Activated CD4-positive, alpha-beta memory T cell treated with anti-CD3 and anti-CD28 coated beads, Interleukin-2, amount 10 ng/mL, durations not matched to agents 7 days and 5 days (primary cell): ENCODE measurements around the gene CXorf38. TPM values are rescaled to one million over a fixed set of nuclear protein-coding genes. Genes with fewer than 3 reads are reported as not detected.

ENCODE experiments used
- CTCF ChIA-PET: fragments of 350-600 bp; sonication (Branson Sonifier 250); formaldehyde crosslinking; loops from one replicate; lab custom pipeline; 2021; ENCODE audit warnings: antibody characterized with exemption, inconsistent platforms; lab: Charles Lee
- POLR2A ChIA-PET: fragments of 350-600 bp; sonication (Branson Sonifier 250); formaldehyde crosslinking; loops from one replicate; lab custom pipeline; 2021; ENCODE audit warnings: antibody characterized with exemption; lab: Charles Lee
- DNase-seq: peaks from one replicate; pipeline ENCODE4 v3.0.0-alpha.2; 2020
- H3K27ac Mint-ChIP-seq: one replicate; pipeline ENCODE4 v1.8.0; 2021; ENCODE audit warnings: mild to moderate bottlenecking, mixed read lengths
- H3K27me3 Mint-ChIP-seq: one replicate; pipeline ENCODE4 v1.8.0; 2021; ENCODE audit warnings: mixed read lengths
- H3K36me3 Mint-ChIP-seq: one replicate; pipeline ENCODE4 v1.8.0; 2021; ENCODE audit warnings: low read depth, mixed read lengths
- H3K4me1 Mint-ChIP-seq: one replicate; pipeline ENCODE4 v1.8.0; 2021; ENCODE audit warnings: mixed read lengths
- H3K4me3 Mint-ChIP-seq: one replicate; pipeline ENCODE4 v1.8.0; 2021; ENCODE audit warnings: mild to moderate bottlenecking, mixed read lengths
- H3K9me3 Mint-ChIP-seq: one replicate; pipeline ENCODE4 v1.8.0; 2021; ENCODE audit warnings: mixed read lengths
- total RNA-seq, 2 experiments: library from RNA; stranded (reverse); gene quantifications; one replicate each; pipeline ENCODE4 v1.2.3, GENCODE V29; 2021

CXorf38 gene
- total RNA-seq: 10 to 100 TPM; 22.8 to 23.2 TPM

- CTCF ChIA-PET: interaction anchor here (1.6 to 2.4 kb wide), 4 partner anchors 103 to 468 kb away, joined by 5 to 10 read pairs (median 7); no protein-coding TSS in a partner anchor
- H3K9me3 Mint-ChIP-seq: no peaks in the 10 kb centered on the region
- POLR2A ChIA-PET: interaction anchor here (1.1 to 2.4 kb wide), 5 partner anchors 67 to 736 kb away, joined by 3 to 14 read pairs (median 7); partner anchors contain the start of genes ATP6AP2, MED14 and USP9X
- DNase-seq: peak; percentile 92
- H3K4me1 Mint-ChIP-seq: peaks cover 19% of the 10 kb centered on the region
- H3K36me3 Mint-ChIP-seq: peaks cover 29% of the 10 kb centered on the region
- no peaks in the 10 kb centered on the region for H3K27me3 Mint-ChIP-seq
- H3K27ac Mint-ChIP-seq: peak within 1 kb of the TSS; percentile 93
- H3K4me3 Mint-ChIP-seq: peak within 1 kb of the TSS; percentile 96
Observed at GRCh38 chrX:40647307-40648197, at the start of gene CXorf38. Gene CXorf38, minus strand, starts transcription at chrX:40647561. Its CDS starts 41 bp downstream, at chrX:40647520.

DNA sequence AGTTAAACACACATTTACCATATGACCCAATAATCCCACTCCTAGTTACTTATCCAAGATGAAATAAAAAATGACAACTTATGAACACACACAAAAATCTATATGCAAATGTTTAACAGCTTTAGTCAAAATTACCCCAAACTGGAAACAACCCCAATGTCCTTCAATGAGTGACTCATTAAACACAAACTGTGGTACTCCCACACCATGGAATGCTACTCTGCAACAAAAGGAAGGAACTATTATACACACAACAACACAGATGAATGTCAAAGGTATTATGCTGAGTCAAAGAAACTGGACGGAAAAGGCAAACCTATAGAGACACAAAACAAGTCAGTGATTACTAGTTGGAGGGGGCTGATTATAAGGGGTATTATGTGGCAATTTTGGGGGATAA is 47.4 kb upstream of the CXorf38 start:
- Mint-ChIP-seq H3K27me3 (no peaks in the 10 kb centered on the region), H3K4me1 (no peaks in the 10 kb centered on the region), H3K27ac (no peak overlapping the region), H3K36me3 (peaks cover 31% of the 10 kb centered on the region), H3K9me3 (no peaks in the 10 kb centered on the region), H3K4me3 (no peak overlapping the region)
- CTCF ChIA-PET: interaction anchor here (0.5 kb wide), 1 partner anchor 119 kb away, joined by 3 read pairs; no protein-coding TSS in a partner anchor
- no peak for DNase-seq
- POLR2A ChIA-PET: no interaction called here

- ChIA-PET POLR2A (no interaction called here), CTCF (interaction anchor here (0.8 kb wide), 1 partner anchor 17 kb away, joined by 3 read pairs; no protein-coding TSS in a partner anchor)
- no peaks in the 10 kb centered on the region for H3K27me3 Mint-ChIP-seq
- DNase-seq: no peak
- H3K27ac Mint-ChIP-seq: no peak overlapping the region
- no peak overlapping the region for H3K4me3 Mint-ChIP-seq
- peaks cover 8% of the 10 kb centered on the region for H3K4me1 Mint-ChIP-seq
- no peaks in the 10 kb centered on the region for H3K9me3 Mint-ChIP-seq
- peaks cover 42% of the 10 kb centered on the region for H3K36me3 Mint-ChIP-seq
Observed at GRCh38 chrX:40688929-40689328, 41.6 kb upstream of the CXorf38 start.

GRCh38 chrX:40687169-40687568 is 39.8 kb upstream of the CXorf38 start:
- ChIA-PET POLR2A (no interaction called here), CTCF (interaction anchor here (1.0 kb wide), 1 partner anchor 107 kb away, joined by 4 read pairs; no protein-coding TSS in a partner anchor)
- no peak overlapping the region for H3K27ac Mint-ChIP-seq
- H3K36me3 Mint-ChIP-seq: peaks cover 36% of the 10 kb centered on the region
- no peak overlapping the region for H3K4me3 Mint-ChIP-seq
- H3K4me1 Mint-ChIP-seq: peaks cover 12% of the 10 kb centered on the region
- H3K9me3 Mint-ChIP-seq: no peaks in the 10 kb centered on the region
- H3K27me3 Mint-ChIP-seq: no peaks in the 10 kb centered on the region
- no peak for DNase-seq

- no peak for DNase-seq
- Mint-ChIP-seq H3K4me3 (no peak overlapping the region), H3K27ac (no peak overlapping the region), H3K4me1 (peaks cover 12% of the 10 kb centered on the region), H3K27me3 (no peaks in the 10 kb centered on the region), H3K36me3 (peaks cover 34% of the 10 kb centered on the region), H3K9me3 (no peaks in the 10 kb centered on the region)
- POLR2A ChIA-PET: no interaction called here
- CTCF ChIA-PET: no interaction called here
Observed at GRCh38 chrX:40685362-40685918, 38.1 kb upstream of the CXorf38 start.

DNA sequence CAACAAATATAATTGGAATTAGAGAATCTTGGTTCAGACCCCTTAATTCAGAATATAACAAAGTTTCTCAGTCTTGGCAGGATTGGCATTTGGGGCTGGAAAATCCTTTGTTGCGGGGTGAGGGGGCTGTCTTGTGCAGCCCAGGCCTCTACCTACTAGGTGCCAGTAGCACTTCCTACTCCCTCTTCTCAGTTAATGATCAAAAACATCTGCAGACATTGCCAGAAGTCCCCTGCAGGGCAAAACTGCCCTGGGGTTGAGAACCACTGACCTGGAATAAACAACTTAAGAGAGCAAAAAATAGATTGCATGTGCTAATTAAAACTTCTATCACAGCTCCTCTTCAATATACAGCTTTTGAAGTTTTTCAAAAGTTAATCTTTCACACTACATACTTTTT is 36.7 kb upstream of the CXorf38 start:
- Mint-ChIP-seq H3K9me3 (no peaks in the 10 kb centered on the region), H3K36me3 (peaks cover 40% of the 10 kb centered on the region), H3K4me3 (no peak overlapping the region), H3K27me3 (no peaks in the 10 kb centered on the region), H3K27ac (no peak overlapping the region), H3K4me1 (peaks cover 12% of the 10 kb centered on the region)
- DNase-seq: no peak
- CTCF ChIA-PET: no interaction called here
- POLR2A ChIA-PET: interaction anchor here (1.1 kb wide), 1 partner anchor 29 kb away, joined by 5 read pairs; no protein-coding TSS in a partner anchor

- no peak for DNase-seq
- H3K27ac Mint-ChIP-seq: no peak overlapping the region
- H3K4me3 Mint-ChIP-seq: no peak overlapping the region
- CTCF ChIA-PET: no interaction called here
- peaks cover 41% of the 10 kb centered on the region for H3K36me3 Mint-ChIP-seq
- H3K27me3 Mint-ChIP-seq: no peaks in the 10 kb centered on the region
- peaks cover 12% of the 10 kb centered on the region for H3K4me1 Mint-ChIP-seq
- no peaks in the 10 kb centered on the region for H3K9me3 Mint-ChIP-seq
- POLR2A ChIA-PET: interaction anchor here (1.1 kb wide), 1 partner anchor 30 kb away, joined by 5 read pairs; no protein-coding TSS in a partner anchor
Observed at GRCh38 chrX:40683245-40683644, 35.9 kb upstream of the CXorf38 start.

- CTCF ChIA-PET: no interaction called here
- POLR2A ChIA-PET: no interaction called here
- H3K27me3 Mint-ChIP-seq: no peaks in the 10 kb centered on the region
- DNase-seq: no peak
- H3K4me3 Mint-ChIP-seq: no peak overlapping the region
- H3K27ac Mint-ChIP-seq: no peak overlapping the region
- peaks cover 35% of the 10 kb centered on the region for H3K36me3 Mint-ChIP-seq
- H3K4me1 Mint-ChIP-seq: no peaks in the 10 kb centered on the region
- no peaks in the 10 kb centered on the region for H3K9me3 Mint-ChIP-seq
Observed at GRCh38 chrX:40671126-40671525, 23.8 kb upstream of the CXorf38 start.

DNA sequence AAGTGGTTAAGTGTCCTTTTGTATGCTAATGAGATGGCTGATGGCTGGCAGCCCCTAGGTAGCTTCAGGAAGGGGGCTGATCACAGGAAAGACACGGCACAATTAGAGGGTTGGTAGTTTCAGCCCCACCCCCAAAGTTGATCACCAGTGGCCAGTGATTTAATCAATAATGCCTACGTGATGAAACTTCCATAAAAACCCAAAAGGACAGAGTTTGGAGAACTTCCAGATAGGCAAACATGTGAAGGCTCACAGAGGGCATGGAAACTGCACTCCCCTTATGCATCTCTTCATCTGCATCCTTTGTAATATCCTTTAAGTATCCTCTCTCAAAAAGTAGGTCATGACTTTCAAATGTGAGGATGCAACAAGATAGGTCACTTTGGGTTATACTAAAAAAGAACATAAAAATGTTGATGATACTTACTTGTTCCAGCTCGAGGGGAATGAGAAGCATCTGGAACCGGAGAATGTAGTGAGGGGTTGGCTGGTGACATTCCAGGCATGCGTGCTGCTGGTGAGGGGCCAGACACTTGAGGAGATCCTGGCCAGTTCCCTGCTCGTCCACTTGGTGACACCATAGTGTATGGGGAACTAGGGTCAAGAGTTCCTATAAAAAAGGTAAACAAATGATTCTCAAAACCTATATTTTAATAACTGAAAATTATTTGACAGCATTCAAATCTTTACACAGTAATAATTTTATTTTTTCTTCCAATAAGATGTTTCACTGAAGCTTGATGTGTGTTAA is 16.7 kb upstream of the CXorf38 start:
- H3K36me3 Mint-ChIP-seq: peaks cover 39% of the 10 kb centered on the region
- ChIA-PET CTCF (interaction anchor here (0.7 to 1.7 kb wide), 2 partner anchors 12 to 30 kb away, joined by 3 to 6 read pairs; no protein-coding TSS in a partner anchor), POLR2A (no interaction called here)
- DNase-seq: no peak
- H3K27ac Mint-ChIP-seq: peak overlapping the region; percentile 56
- H3K9me3 Mint-ChIP-seq: no peaks in the 10 kb centered on the region
- no peak overlapping the region for H3K4me3 Mint-ChIP-seq
- H3K27me3 Mint-ChIP-seq: no peaks in the 10 kb centered on the region
- peaks cover 12% of the 10 kb centered on the region for H3K4me1 Mint-ChIP-seq

DNA sequence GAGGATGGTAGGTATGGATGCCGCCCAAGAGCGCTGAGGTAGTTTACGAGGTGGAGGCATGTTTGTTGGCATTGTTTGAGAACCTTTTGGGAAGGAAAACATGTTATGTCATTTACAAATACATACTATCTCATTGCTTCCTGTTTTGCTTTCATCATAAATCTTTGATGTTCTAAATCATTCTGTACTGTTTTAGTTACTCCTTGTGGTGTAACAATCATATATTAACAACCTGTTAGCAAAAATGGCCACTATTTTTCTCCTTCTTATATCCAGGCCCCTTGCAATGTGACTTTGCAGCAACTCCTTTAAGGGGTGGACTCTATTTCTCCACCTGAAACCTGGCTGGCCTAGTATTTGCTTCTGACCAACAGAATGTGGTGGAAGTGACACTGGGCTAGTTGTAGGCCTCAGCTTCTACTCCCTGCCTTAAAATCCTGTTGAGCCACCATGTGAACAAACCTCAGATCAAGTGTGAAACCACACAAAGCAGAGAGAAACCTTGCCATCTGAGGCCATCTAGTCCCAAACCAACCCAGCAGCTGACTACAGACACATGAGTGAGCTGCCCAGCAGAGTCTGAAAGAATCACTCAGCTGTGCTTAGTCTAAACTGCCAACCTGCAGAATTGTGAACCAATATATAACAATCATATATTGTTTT is 15.8 kb upstream of the CXorf38 start:
- H3K36me3 Mint-ChIP-seq: peaks cover 39% of the 10 kb centered on the region
- H3K4me1 Mint-ChIP-seq: peaks cover 12% of the 10 kb centered on the region
- ChIA-PET POLR2A (no interaction called here), CTCF (interaction anchor here (1.7 kb wide), 1 partner anchor 11 kb away, joined by 6 read pairs; no protein-coding TSS in a partner anchor)
- no peak overlapping the region for H3K4me3 Mint-ChIP-seq
- no peaks in the 10 kb centered on the region for H3K27me3 Mint-ChIP-seq
- H3K9me3 Mint-ChIP-seq: no peaks in the 10 kb centered on the region
- DNase-seq: no peak
- peak overlapping the region; percentile 58 for H3K27ac Mint-ChIP-seq

- CTCF ChIA-PET: no interaction called here
- no peak for DNase-seq
- POLR2A ChIA-PET: no interaction called here
- Mint-ChIP-seq H3K27ac (no peak overlapping the region), H3K27me3 (no peaks in the 10 kb centered on the region), H3K36me3 (peaks cover 27% of the 10 kb centered on the region), H3K4me1 (peaks cover 12% of the 10 kb centered on the region), H3K9me3 (no peaks in the 10 kb centered on the region), H3K4me3 (no peak overlapping the region)
Observed at GRCh38 chrX:40661489-40661888, 14.1 kb upstream of the CXorf38 start.

- H3K9me3 Mint-ChIP-seq: no peaks in the 10 kb centered on the region
- POLR2A ChIA-PET: no interaction called here
- H3K36me3 Mint-ChIP-seq: peaks cover 20% of the 10 kb centered on the region
Observed at GRCh38 chrX:40660381-40660780, 13.0 kb upstream of the CXorf38 start.

More at GRCh38 chrX:40660381-40660780, 13.0 kb upstream of the CXorf38 start:
- no peak for DNase-seq
- CTCF ChIA-PET: no interaction called here
- peaks cover 12% of the 10 kb centered on the region for H3K4me1 Mint-ChIP-seq
- H3K4me3 Mint-ChIP-seq: no peak overlapping the region
- H3K27me3 Mint-ChIP-seq: no peaks in the 10 kb centered on the region
- no peak overlapping the region for H3K27ac Mint-ChIP-seq
